Suppressor macrophage (primary cell): Measurements from ENCODE around the gene SKAP1.
A peak's percentile ranks its signal among the peaks of the same experiment; 100 is the strongest.
"Not testable (repeated sequence)": the region's sequence is repeated elsewhere in the genome, so short reads cannot be mapped to it uniquely, and the experiment has no call there.

Experiments
- DNase-seq, 4 experiments: peaks; one replicate each; pipeline ENCODE4 v3.0.0-alpha.2; 2020 to 2022

SKAP1 gene

DNA sequence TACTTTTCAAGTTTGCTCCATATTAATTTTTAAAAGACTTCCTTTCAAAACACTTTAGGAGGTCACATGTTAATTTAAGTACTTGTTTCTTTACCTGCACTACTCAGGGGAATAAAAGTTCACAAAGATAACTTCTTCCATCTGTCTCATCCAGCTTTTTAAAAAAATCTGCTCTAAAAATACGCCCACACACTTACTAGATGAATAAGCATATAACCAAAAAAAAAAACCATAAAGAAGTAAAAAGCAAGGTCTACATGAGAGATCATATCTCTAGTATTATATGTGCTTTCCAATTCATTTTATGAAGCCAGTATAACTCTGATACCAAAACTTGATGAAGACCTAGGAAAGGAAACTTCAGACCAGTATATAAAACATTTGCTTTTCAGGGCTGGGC, 17.2 kb downstream of the SKAP1 start:
- DNase-seq = no peak

DNA sequence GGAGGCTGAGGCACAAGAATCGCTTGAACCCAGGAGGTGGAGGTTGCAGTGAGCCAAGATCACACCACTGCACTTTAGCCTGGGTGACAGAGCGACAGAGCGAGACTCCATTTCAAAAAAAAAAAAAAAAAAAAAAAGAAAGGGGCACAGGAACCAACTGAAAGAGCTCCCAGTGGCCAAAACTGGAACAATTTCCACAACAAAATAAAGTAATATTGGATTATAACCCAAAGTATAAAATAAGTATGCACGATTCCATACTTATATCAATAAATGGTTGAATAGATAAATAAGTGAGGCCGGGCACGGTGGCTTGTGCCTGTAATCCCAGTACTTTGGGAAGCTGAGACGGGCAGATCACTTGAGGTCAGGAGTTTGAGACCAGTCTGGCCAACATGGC, 19.2 kb downstream of the SKAP1 start:
- not testable (repeated sequence) for DNase-seq

DNA sequence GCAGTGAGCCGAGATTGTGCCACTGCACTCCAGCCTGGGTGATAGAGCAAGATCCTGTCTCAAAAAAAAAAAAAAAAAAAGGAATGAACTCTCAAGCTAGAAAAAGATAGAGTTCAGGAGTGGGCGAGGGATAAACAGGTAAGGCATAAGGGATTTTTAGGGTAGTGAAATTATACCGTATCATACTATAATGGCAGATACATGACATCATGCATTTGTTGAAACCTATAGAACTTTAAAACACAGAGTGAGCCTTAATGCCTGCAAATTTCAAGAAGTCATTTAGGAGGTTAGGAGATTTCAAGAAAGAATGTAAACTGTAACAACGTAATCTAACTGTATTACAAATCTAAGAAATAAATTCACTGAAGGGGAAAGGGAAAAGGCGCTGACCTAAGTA, 20.4 kb downstream of the SKAP1 start:
- no peak for DNase-seq

DNA sequence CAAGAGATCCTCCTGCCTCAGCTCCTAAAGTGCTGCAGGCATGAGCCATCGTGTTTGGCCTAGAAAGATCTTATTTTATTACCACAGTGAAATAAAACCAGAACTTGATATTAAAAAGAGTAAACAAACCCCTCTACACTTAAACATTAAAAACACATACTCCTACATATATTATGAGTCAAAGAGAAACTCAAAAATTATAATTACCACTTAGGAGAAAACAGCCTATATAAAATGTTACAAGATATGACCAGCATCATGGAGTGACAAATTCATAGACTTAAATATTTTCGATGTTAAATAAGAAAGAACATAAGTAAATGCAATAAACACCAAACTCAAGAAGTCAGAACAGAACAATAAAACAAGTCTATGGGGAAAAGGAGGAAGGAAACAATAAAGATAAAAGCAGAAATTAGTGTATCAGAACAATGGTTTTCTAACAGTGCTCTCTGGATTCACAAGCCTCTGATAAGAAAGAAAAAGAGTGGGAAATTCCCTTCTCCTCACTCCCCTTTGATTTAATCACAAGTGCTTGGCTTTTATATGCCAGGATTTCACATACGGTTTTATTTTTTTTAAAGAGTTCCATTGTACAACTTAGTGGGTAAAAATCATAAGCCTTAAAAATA, 23.0 kb downstream of the SKAP1 start:
- DNase-seq = no peak

DNA sequence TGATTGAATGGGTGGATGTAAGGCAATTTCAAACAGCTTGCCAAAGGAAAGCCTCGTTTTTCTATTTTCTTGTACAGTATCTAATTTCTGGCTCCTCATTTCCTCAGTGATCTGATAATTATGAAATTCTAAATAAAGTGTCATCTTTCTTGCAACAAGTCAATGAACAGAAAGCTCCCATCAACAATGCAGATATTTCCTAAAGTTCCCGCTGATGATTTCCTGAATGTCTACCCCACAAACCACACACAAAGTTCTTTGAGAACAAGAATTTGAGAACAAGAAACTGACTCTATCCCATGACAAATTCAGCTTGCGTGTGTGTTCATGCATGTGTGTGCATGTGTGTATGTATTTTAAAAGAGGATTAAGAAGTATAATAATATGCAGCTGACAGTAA, 35.2 kb downstream of the SKAP1 start:
- no peak for DNase-seq

DNA sequence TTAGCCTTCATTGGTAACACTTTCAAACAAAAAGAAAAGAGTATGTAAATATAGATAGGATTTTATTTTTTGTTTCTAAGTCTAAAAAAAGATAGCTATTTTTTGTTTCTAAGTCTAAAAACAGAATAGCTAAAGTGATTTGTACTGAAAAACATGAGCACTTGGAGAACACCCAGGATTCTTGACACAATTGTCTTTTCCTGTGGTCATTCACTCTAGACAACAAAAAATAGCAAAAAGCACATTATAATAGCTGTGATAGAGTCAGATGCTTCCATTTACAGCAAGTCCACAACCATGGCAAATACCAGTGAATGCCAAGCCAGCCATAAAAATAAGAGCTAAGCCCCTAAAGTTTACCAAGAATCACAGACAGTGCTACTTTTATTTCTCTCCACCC, 36.7 kb downstream of the SKAP1 start:
- no peak for DNase-seq

DNA sequence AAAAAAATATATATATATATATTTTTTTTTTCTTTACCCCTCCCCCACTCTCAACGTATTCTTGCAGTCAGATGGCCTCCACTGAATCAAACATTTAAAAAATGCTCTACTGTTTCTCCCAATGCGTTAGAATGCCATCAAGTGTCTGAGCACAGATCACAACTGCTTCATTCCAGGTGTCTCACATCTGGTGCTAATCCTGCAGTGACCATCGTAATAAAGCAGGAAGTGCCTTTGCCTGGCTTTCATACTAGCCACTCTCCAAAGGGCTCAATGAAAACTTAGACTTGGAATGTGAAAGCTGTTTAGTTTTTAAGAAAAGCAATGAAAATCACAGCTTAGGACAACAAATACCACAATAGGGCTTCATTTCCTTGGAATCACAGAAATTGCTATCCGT, 37.2 kb downstream of the SKAP1 start:
- no peak for DNase-seq

DNA sequence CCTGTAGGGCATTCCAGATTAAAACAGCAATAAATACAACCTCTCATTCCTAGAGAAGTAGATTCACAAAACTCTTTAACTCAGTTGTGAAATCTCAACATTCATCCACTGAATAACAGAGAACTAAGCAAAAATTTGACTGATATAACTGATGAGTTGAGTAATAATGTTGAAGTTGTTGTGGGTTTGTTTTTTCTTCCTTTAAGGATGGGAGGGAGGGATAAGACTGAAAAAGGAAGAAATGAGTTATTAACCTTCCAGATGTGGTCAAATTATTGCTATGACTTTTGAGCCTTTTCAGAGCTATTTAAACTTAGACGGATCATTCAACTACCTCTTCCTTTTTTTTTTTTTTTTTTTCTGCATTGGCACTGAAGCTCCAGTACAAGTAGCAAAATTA, 38.6 kb downstream of the SKAP1 start:
- DNase-seq = no peak

DNA sequence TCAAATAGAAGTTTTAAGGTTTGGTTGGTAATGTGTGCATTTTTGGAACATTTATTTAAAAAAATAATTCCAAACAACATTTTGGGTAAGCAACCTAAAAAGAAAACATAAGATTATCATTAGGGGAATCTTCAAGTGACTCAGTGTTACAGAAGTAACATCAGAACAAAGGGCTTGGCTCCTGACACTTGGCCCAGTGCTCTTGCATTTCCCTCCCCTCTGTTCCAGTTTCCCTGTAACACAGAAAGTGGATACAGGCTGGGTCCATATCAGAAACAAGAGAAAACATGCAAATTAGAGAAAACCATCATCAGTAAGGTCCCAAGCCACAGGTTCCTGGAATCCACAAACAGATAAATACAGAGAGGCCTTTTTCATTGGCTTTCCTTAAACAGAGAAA, 40.1 kb downstream of the SKAP1 start:
- no peak for DNase-seq

DNA sequence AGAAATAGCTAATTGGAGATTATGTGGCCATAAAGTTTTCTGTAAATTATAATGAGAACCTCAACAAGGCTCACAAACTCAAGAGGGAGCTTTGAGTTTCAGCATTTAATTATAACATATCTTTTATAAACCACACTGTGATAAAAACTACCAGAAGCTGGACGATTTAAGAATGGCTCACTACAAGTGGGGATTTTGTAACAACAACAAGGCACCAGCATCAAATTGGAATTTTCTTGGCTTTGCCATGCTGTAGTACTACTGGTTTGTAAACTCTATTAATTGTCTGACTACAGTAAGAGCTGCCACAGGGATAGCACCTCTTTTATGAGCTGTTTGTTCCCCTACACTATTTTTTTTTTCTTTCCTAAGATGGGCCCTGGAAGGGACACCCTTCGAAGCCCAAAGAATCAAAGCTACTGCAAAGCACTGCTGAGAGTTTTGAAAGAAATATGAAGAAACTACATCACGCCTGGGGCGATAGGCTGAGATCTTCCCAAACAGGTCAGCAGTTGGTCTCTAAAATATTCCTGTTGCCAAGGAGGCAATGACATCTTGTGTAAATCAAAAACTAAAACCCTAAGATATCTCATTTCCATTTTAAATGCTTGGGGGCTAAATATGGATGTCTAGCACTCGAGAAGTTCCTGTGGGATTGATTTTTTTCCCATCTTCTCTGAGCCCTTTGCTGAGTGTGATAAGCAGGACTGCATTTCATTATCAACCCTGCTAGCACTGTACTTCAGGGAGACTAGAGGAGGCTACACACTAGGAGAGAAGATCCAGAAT, 40.9 kb downstream of the SKAP1 start:
- DNase-seq = no peak

DNA sequence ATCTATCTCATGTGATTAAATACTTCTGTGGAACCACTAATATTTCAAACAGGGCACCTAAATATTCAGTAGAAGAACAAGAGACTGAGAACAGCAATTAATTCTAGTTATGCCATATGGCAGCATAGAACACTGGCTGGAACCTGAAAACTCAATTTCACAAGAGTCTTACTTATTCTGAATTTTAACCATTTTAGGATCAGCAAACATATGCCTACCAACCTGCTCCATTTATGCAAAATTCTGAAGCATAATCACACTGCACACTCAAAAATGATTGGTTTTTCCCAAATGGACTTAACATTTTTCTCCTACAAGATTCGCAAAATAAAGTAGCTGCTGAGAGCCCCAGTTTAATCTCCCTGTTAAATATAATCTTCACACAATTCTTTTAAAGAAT, 43.2 kb downstream of the SKAP1 start:
- DNase-seq = no peak

DNA sequence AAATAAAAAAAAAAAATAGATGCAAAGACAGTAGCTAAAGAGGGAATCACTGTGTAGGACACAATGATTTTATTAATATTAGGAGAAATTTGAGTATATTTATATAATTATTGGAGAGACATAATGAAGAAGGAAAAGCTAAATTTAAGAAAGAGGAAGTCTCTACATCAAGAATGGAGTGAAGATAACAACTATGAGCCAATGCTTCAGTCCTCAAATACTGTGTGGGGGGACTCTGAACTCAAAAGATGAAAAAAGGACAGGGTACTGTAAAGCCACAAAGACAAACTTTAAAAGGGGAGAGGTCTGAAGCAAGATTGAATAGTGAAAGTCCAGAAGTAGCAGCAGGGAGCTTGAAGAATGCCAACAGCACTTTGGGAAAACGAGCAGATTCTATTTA, 44.7 kb downstream of the SKAP1 start:
- no peak for DNase-seq

DNA sequence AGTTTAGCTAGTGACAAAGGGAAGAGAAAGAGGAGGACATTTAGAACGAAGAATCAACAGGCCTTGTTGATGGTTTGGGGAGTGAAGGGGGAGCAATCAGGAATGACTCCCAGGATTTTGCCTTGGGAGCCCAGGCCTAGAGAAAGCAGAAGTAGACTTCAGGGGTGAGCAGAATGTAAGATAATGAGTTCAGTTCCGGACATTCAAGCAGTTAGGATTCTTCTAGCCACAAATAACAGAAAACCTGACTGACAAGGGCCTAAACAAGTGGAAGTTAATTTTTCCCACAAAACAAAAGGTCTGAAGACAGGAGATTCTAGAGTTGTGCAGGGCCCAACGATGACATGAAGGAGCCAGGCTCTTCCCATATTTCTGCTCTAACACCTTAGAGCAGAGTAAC, 45.9 kb downstream of the SKAP1 start:
- no peak for DNase-seq

DNA sequence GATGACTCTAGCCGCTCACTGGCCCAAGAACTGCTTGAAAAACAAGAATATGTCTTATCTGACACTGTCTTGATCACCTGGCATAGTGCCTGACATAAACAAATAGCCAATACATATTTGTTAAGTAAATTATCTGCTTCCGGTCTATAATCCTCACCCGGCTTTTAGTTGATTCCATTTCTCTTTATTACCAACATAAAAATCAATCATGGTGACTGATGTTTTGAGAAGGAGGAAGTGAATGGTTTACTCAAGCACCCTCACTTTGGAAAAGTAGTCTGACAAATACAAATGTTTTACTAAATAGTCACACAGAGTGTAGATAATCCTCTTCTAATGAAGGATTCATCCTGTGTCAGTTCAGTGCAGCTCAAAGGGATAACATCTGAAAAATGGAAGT, 47.0 kb downstream of the SKAP1 start:
- DNase-seq = no peak

DNA sequence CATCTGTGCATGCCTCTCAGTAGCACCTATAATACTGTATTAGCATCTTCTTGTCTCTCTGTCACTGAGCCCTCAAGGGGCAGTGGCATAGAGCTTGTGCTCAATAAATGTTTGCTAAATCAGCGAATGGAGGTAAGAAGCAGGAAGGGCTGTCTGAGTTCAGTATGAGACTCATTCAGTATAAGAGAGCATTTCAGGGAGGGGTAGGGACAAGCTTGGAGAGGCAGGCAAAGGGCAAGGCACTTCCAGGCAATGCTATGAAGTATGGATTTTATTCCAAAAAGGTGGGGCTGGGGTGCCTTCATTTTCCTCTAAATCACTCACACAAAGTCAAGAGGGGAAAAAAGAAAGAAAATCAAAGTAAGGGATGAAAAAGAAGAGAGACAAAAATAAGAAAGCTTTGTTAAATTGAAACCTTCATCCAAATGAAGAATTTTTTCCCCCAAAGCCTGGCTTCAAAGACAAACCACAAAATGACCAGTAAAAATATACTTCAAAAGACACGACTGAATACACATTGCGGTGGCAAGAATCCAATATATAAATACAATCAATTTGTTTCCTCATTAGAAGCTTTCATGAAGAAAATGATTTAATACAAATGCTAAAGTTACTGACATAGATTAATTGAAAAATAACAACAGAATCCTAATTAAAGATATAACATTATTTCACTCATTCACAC, 51.2 kb downstream of the SKAP1 start:
- DNase-seq = no peak

DNA sequence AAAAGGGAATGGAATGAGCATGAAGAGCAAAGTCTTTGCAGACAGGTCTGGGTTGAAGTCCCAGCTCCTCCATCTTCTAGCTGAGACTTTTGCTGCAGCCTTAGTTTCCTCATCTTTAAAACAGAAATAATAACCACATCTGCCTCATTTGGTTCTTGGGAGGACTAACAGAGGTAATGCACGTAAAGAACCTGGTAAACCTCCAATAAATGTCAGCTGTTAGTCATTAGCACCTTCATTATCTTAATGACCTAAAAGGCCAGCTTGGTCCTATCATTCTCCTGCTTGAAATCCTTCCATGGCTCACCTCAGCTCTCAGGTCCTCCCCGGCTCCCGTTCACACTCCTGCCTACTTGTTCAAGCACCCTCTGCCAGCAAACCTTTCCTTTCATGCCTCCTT, 51.8 kb downstream of the SKAP1 start:
- no peak for DNase-seq

DNA sequence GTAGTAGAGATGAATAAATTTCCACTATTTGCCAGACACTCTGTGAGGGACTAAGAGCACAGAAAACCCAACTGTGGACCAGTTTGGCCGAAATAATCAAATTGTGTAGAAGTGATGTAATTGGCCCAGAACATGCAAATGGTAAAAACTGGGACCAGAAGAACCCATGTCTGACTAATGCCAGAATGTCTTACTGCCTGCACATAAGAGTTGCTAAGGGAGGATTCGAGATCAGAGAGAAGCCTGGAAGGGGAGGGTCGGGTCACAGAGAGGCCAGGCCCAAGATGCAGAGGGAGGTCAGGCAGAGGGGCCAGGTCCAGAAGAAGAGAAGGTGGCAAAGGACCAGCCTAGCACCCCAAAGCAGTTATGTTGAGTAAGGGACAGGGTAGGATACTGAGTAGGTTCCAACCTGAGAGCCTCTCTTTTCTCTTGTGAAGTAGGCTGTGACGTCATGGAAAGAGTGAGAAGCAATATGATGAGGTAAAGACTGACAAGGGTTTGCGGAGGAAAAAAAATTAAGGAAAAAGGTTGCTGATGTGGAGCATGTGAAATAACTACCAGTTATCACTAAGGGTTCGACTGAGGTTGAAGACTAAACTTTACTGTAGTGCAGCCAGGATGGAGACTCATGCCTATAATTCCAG, 53.2 kb downstream of the SKAP1 start:
- no peak for DNase-seq

DNA sequence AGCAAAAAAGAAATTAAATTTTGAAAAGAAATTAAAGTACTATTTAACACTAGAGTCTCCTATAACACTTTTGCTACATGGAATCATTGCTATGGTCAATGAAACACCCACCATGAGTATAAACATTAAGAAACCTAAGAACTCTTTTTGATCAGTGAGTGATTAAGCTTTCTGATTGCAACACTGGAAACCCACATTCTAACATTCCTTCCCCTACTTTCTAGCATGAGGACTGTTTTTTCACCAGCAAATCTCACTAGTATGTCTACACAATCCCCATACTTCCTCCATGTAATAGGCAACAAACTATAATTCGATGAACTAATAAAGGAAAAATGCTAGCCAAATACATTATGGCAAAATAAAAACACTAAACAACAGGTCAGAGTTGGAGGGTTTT, 54.7 kb downstream of the SKAP1 start:
- DNase-seq = peak in 1 of 4 experiments; percentile 5

DNA sequence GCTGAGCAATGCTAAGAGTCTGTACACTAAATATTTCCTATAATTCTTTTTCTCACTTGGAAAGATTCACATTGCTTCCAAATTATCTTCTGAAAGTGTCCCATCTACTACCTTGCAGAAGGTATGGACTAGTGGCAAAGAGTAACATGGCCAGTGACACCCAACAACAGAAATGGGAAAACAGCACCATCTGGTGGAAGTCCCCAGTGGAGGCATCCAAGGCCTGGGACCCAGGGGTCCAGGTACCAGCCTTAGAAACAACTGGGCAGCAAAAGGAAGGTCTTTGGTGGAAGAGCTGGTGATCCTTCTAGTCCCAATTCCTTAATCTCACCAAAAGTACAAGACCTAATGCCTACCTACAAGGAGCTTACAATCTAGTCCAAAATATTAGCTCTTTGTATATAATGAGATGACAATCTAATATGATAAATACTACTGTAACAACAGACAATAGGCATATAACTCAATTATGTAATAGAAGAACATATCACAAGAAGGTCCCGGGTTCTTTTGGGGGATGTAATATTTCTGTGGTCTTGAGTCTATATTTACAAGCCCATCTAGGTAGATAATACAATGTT, 55.3 kb downstream of the SKAP1 start:
- DNase-seq = peak; percentile 39 to 55 (median 50)

DNA sequence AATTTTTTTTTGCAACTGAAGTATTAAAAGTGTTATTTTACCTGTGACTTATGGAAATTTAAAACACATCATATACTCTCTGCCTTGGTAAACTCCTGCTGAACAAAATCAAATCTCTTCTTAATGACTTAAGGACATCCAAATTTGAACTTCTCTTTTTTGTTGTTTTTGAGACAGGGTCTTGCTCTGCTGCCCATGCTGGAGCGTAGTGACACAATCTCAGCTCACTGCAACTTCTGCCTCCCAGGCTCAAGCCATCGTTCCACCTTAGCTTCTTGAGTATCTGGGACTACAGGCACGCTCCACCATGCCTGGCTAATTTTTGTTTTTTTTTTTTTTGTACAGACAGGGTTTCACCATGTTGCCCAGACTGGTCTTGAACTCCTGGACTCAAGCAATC, 56.1 kb downstream of the SKAP1 start:
- DNase-seq = no peak

DNA sequence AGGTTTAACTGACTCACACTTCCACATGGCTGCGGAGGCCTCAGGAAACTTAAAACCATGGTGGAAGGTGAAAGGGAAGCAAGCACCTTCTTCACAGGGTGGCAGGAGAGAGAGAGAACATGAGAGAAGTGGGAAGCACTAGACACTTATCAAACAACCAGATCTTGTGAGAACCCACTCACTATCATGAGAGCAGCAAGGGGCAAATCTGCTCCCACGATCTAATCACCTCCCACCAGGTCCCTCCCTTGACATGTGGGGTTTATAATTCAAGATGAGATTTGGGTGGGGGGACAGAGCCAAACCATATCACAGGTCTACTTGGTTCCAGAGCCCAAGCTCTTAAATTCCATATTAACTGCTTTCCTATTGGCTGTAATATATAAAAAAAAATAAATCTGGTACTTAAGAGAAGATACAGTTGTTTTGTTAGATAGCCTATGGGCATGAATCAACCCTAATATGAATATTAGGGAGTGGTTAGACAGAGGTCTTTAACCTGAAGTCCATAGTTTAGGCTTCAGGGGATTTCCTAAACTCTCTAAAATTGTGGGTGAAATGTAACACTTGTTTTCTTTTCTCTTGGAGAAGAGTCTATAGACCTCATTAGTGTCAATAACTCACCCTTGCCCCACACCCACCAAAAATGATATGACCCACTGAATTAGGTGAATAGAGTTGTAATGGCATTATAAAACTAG, 56.7 kb downstream of the SKAP1 start:
- no peak for DNase-seq

DNA sequence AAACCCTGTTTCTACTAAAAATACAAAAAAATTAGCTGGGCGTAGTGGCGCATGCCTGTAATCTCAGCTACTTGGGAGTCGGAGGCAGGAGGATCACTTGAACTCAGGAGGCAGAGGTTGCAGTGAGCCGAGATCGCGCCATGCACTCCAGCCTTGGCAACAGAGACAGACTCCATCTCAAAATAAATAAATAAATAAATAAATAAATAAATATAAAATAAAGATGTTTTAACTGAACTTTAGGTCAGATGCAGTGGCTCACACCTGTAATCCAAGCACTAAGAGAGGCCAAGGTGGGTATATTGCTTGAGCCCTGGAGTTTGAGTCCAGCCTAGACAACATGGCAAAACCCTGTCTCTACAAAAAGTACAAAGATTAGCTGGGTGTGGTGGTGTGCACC, 61.0 kb downstream of the SKAP1 start:
- not testable (repeated sequence) for DNase-seq
